Chondrocyte (in vitro differentiated cells): ENCODE results near the gene SPRYD4. TPM values are rescaled to one million over a fixed set of nuclear protein-coding genes. Genes with fewer than 3 reads are reported as not detected.
A peak's percentile ranks its signal among the peaks of the same experiment; 100 is the strongest.

Experiments used
- DNase-seq: peaks from one replicate; pipeline ENCODE4 v3.0.0; 2021; ENCODE audit warnings: mixed read lengths, low spot score
- H3K27ac Mint-ChIP-seq: one replicate; pipeline ENCODE4 v1.8.0; 2021; ENCODE audit warnings: mild to moderate bottlenecking, moderate library complexity, mixed read lengths; ENCODE audit not compliant: unreplicated experiment
- H3K27me3 Mint-ChIP-seq: 2 replicates; pipeline ENCODE4 v1.8.0; 2021; ENCODE audit warnings: low read depth, mixed read lengths
- H3K36me3 Mint-ChIP-seq: 2 replicates; pipeline ENCODE4 v1.8.0; 2021; ENCODE audit warnings: low read depth, mixed read lengths
- H3K4me1 Mint-ChIP-seq: 2 replicates; pipeline ENCODE4 v1.8.0; 2021; ENCODE audit warnings: low read depth, mild to moderate bottlenecking, mixed read lengths
- H3K4me3 Mint-ChIP-seq: one replicate; pipeline ENCODE4 v1.8.0; 2021; ENCODE audit warnings: mild to moderate bottlenecking, moderate library complexity, mixed read lengths; ENCODE audit not compliant: unreplicated experiment
- H3K9me3 Mint-ChIP-seq: 2 replicates; pipeline ENCODE4 v1.8.0; 2021; ENCODE audit warnings: low read depth, mixed read lengths
- total RNA-seq: library from RNA; stranded (reverse); gene quantifications from 3 replicates; pipeline ENCODE4 v1.2.1, GENCODE V29; 2021
- TF ChIP-seq, protein P1 (sequence below): fragments of 200-600 bp; sonication (generic); IDR thresholded peaks from 2 replicates; pipeline ENCODE4 v1.5.0; 2021; ENCODE audit warnings: antibody characterized with exemption, mild to moderate bottlenecking, moderate library complexity

SPRYD4 gene
- total RNA-seq, 1 donor from 2014 or later: 1.6 TPM

- no peaks in the 10 kb centered on the region for H3K9me3 Mint-ChIP-seq
- H3K36me3 Mint-ChIP-seq: no peaks in the 10 kb centered on the region
- no peaks in the 10 kb centered on the region for H3K27me3 Mint-ChIP-seq
- H3K27ac Mint-ChIP-seq: peak within 1 kb of the TSS; percentile 94
- H3K4me1 Mint-ChIP-seq: peaks cover 60% of the 10 kb centered on the region
- H3K4me3 Mint-ChIP-seq: peak within 1 kb of the TSS; percentile 89
- TF ChIP-seq, protein P1, sequence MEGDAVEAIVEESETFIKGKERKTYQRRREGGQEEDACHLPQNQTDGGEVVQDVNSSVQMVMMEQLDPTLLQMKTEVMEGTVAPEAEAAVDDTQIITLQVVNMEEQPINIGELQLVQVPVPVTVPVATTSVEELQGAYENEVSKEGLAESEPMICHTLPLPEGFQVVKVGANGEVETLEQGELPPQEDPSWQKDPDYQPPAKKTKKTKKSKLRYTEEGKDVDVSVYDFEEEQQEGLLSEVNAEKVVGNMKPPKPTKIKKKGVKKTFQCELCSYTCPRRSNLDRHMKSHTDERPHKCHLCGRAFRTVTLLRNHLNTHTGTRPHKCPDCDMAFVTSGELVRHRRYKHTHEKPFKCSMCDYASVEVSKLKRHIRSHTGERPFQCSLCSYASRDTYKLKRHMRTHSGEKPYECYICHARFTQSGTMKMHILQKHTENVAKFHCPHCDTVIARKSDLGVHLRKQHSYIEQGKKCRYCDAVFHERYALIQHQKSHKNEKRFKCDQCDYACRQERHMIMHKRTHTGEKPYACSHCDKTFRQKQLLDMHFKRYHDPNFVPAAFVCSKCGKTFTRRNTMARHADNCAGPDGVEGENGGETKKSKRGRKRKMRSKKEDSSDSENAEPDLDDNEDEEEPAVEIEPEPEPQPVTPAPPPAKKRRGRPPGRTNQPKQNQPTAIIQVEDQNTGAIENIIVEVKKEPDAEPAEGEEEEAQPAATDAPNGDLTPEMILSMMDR: no peak
- DNase-seq: no peak
Measured at GRCh38 chr12:56521590-56522371, 53.4 kb downstream of the SPRYD4 start, which contains the start of gene RBMS2. Gene RBMS2, plus strand, starts transcription at chr12:56521820. Its CDS starts 204 bp downstream, at chr12:56522024.

GRCh38 chr12:56522411-56523193, 54.2 kb downstream of the SPRYD4 start:
- Mint-ChIP-seq H3K36me3 (no peaks in the 10 kb centered on the region), H3K4me3 (peak overlapping the region; percentile 89), H3K9me3 (no peaks in the 10 kb centered on the region), H3K4me1 (peaks cover 66% of the 10 kb centered on the region), H3K27me3 (no peaks in the 10 kb centered on the region), H3K27ac (peak overlapping the region; percentile 94)
- DNase-seq: no peak
- TF ChIP-seq, protein P1: no peak

- TF ChIP-seq, protein P1: no peak
- H3K4me1 Mint-ChIP-seq: peaks cover 45% of the 10 kb centered on the region
- H3K27me3 Mint-ChIP-seq: no peaks in the 10 kb centered on the region
- H3K36me3 Mint-ChIP-seq: peaks cover 2% of the 10 kb centered on the region
- no peaks in the 10 kb centered on the region for H3K9me3 Mint-ChIP-seq
- no peak overlapping the region for H3K4me3 Mint-ChIP-seq
- H3K27ac Mint-ChIP-seq: peak overlapping the region; percentile 69
- no peak for DNase-seq
Measured at GRCh38 chr12:56528846-56529245, 60.5 kb downstream of the SPRYD4 start.

Other genes with a start within 250 kb of the SPRYD4 start
- gene RNF41, start 246.7 kb upstream of the SPRYD4 start, total RNA-seq: 59.2 to 103 TPM (median 99.7 TPM) in 3 replicates
- gene NABP2, start 244.2 kb upstream of the SPRYD4 start, total RNA-seq: 36.6 to 50.7 TPM (median 38.7 TPM) in 3 replicates
- gene SLC39A5, start 238.5 kb upstream of the SPRYD4 start, total RNA-seq: 0.41 to 0.68 TPM (median 0.47 TPM) in 3 replicates
- gene ANKRD52, start 210.2 kb upstream of the SPRYD4 start, total RNA-seq: 99.9 to 113 TPM (median 106 TPM) in 3 replicates
- gene COQ10A, start 201.6 kb upstream of the SPRYD4 start, total RNA-seq: 9.0 to 15.6 TPM (median 9.8 TPM) in 3 replicates
- 160 to 174 TPM (median 171 TPM) in 3 replicates for gene CS, start 168.2 kb upstream of the SPRYD4 start, total RNA-seq
- gene CNPY2, start 152.6 kb upstream of the SPRYD4 start, total RNA-seq: 144 to 188 TPM (median 149 TPM) in 3 replicates
- 27.6 to 32.5 TPM (median 29.1 TPM) in 3 replicates for gene PAN2, start 134.6 kb upstream of the SPRYD4 start, total RNA-seq
- not detected in 3 replicates for gene IL23A, start 129.7 kb upstream of the SPRYD4 start, total RNA-seq
- 163 to 210 TPM (median 166 TPM) in 3 replicates for gene STAT2, start 108.5 kb upstream of the SPRYD4 start, total RNA-seq
- not detected in 3 replicates for gene APOF, start 105.7 kb upstream of the SPRYD4 start, total RNA-seq
- 11.7 to 21.0 TPM (median 12.1 TPM) in 3 replicates for gene TIMELESS, start 19.2 kb upstream of the SPRYD4 start, total RNA-seq
- gene MIP, start 13.9 kb upstream of the SPRYD4 start, total RNA-seq: not detected in 3 replicates
- 0.25 to 0.54 TPM in 2 of 3 replicates, not detected in the other for gene GLS2, start 19.6 kb downstream of the SPRYD4 start, total RNA-seq
- gene RBMS2, start 53.2 kb downstream of the SPRYD4 start, total RNA-seq: 57.0 to 65.3 TPM (median 57.6 TPM) in 3 replicates
- gene BAZ2A, start 161.7 kb downstream of the SPRYD4 start, total RNA-seq: 65.2 to 72.8 TPM (median 71.2 TPM) in 3 replicates
- gene ATP5F1B, start 177.4 kb downstream of the SPRYD4 start, total RNA-seq: 380 to 467 TPM (median 398 TPM) in 3 replicates
- 123 to 156 TPM (median 127 TPM) in 3 replicates for gene PTGES3, start 219.7 kb downstream of the SPRYD4 start, total RNA-seq